GM23338 (cell line): ENCODE results near the gene NFIB. TPM values are rescaled to one million over a fixed set of nuclear protein-coding genes. Genes with fewer than 3 reads are reported as not detected.

Experiments
- ATAC-seq: fragments of 200-7000 bp; cut with Tn5 transposase; 3 replicates; pipeline ENCODE4 v1.9.1; 2020
- DNase-seq: peaks from one replicate; pipeline ENCODE4 v3.0.0-alpha.2; 2015; ENCODE audit warnings: low spot score
- H2AFZ ChIP-seq: fragments of 200-600 bp; sonication (generic); 2 replicates; pipeline ENCODE4 v1.8.0; 2016; ENCODE audit warnings: antibody characterized with exemption, mild to moderate bottlenecking, moderate library complexity
- H3F3A ChIP-seq: fragments of 200-600 bp; sonication (generic); replicated peaks from 2 replicates; pipeline ENCODE4 v1.8.0; 2017; ENCODE audit warnings: antibody characterized with exemption, mixed run types, low read depth
- H3K27ac ChIP-seq: fragments of 200-600 bp; sonication (generic); 2 replicates; pipeline ENCODE4 v1.6.1; 2016; ENCODE audit warnings: low read depth
- H3K27me3 ChIP-seq: fragments of 200-600 bp; sonication (generic); 2 replicates; pipeline ENCODE4 v1.8.0; 2016; ENCODE audit warnings: mild to moderate bottlenecking, mixed run types, moderate library complexity; ENCODE audit not compliant: insufficient read depth
- H3K36me3 ChIP-seq: fragments of 200-600 bp; sonication (generic); 2 replicates; pipeline ENCODE4 v1.8.0; 2016; ENCODE audit warnings: mild to moderate bottlenecking; ENCODE audit not compliant: insufficient read depth
- H3K4me1 ChIP-seq: fragments of 200-600 bp; sonication (generic); 2 replicates; pipeline ENCODE4 v1.8.0; 2016; ENCODE audit warnings: mild to moderate bottlenecking, moderate library complexity; ENCODE audit not compliant: insufficient read depth
- H3K4me2 ChIP-seq: fragments of 200-600 bp; sonication (generic); 2 replicates; pipeline ENCODE4 v1.7.1; 2017; ENCODE audit warnings: mixed run types
- H3K4me3 ChIP-seq: fragments of 200-600 bp; sonication (generic); 2 replicates; pipeline ENCODE4 v1.6.1; 2016; ENCODE audit warnings: mixed run types
- H3K79me2 ChIP-seq: fragments of 200-600 bp; sonication (generic); replicated peaks from 2 replicates; pipeline ENCODE4 v1.8.0; 2017; ENCODE audit warnings: mild to moderate bottlenecking; ENCODE audit not compliant: insufficient read depth
- H3K9me2 ChIP-seq: fragments of 200-600 bp; sonication (generic); 2 replicates; pipeline ENCODE4 v1.8.0; 2017; ENCODE audit not compliant: insufficient read depth
- H4K20me1 ChIP-seq: fragments of 200-600 bp; sonication (generic); replicated peaks from 2 replicates; pipeline ENCODE4 v1.8.0; 2017; ENCODE audit warnings: mild to moderate bottlenecking; ENCODE audit not compliant: insufficient read depth
- H3K27ac Mint-ChIP-seq: 2 replicates; pipeline ENCODE4 v1.8.0; 2020; ENCODE audit warnings: inconsistent platforms, mild to moderate bottlenecking, moderate library complexity, mixed read lengths
- H3K27me3 Mint-ChIP-seq: 3 replicates; pipeline ENCODE4 v1.8.0; 2022; ENCODE audit warnings: low read depth, mild to moderate bottlenecking, moderate library complexity, mixed read lengths, inconsistent platforms; ENCODE audit not compliant: insufficient read depth, poor library complexity
- H3K36me3 Mint-ChIP-seq: 3 replicates; pipeline ENCODE4 v1.8.0; 2021; ENCODE audit warnings: low read depth, mild to moderate bottlenecking, inconsistent platforms, moderate library complexity, mixed read lengths
- H3K4me1 Mint-ChIP-seq: 3 replicates; pipeline ENCODE4 v1.8.0; 2020; ENCODE audit warnings: mild to moderate bottlenecking, inconsistent platforms, mixed read lengths
- H3K4me3 Mint-ChIP-seq: 3 replicates; pipeline ENCODE4 v1.8.0; 2021; ENCODE audit warnings: moderate library complexity, mild to moderate bottlenecking, inconsistent platforms, mixed read lengths
- H3K9me3 Mint-ChIP-seq: 3 replicates; pipeline ENCODE4 v1.8.0; 2020; ENCODE audit warnings: moderate library complexity, mild to moderate bottlenecking, inconsistent platforms, mixed read lengths
- CREB1 ChIP-seq: fragments of 250-450 bp; sonication (Bioruptor Pico); IDR thresholded peaks from 2 replicates; pipeline ENCODE4 v1.5.0; 2020; ENCODE audit warnings: low read depth, mild to moderate bottlenecking, moderate library complexity
- CTCF ChIP-seq, 2 experiments: fragments of 200-600 bp in 1 of 2; sonication (generic) in 1 of 2; conservative IDR thresholded peaks; 2 replicates each; pipeline versions ENCODE4 v1.5.1 to v1.6.1; 2016 to 2017; ENCODE audit warnings: antibody characterized with exemption in 2 of 2, low read depth in 2 of 2, mild to moderate bottlenecking in 2 of 2, moderate library complexity in 1 of 2
- EZH2 ChIP-seq: fragments of 200-600 bp; sonication (generic); IDR thresholded peaks from one replicate; pipeline ENCODE4 v1.8.0; 2017; ENCODE audit warnings: antibody characterized with exemption, mild to moderate bottlenecking, low read depth; ENCODE audit not compliant: unreplicated experiment
- JUNB ChIP-seq: IDR thresholded peaks from one replicate; pipeline ENCODE4 v1.6.1; 2016; ENCODE audit warnings: antibody characterized with exemption; ENCODE audit not compliant: unreplicated experiment
- NANOG ChIP-seq: IDR thresholded peaks from 2 replicates; pipeline ENCODE4 v1.6.1; 2016; ENCODE audit warnings: antibody characterized with exemption, borderline replicate concordance
- STAT1 ChIP-seq: IDR thresholded peaks from one replicate; pipeline ENCODE4 v1.6.1; 2016; ENCODE audit warnings: antibody characterized with exemption; ENCODE audit not compliant: unreplicated experiment
- ZNF114 ChIP-seq: fragments of 250-450 bp; sonication (Bioruptor Pico); IDR thresholded peaks from 2 replicates; pipeline ENCODE4 v1.5.0; 2020; ENCODE audit warnings: mild to moderate bottlenecking, moderate library complexity
- ZNF331 ChIP-seq: fragments of 250-450 bp; sonication (Bioruptor Pico); IDR thresholded peaks from 2 replicates; pipeline ENCODE4 v1.5.0; 2020; ENCODE audit warnings: low read depth, mild to moderate bottlenecking, moderate library complexity
- ZNF462 ChIP-seq: fragments of 250-450 bp; sonication (Bioruptor Pico); IDR thresholded peaks from 2 replicates; pipeline ENCODE4 v1.5.0; 2020; ENCODE audit warnings: mild to moderate bottlenecking, moderate library complexity
- polyA plus RNA-seq: library from polyadenylated mRNA; unstranded; fragments of >200 nt; fragmentation: Nextera tagmentation; extraction: Ambion mirVana; gene quantifications from 2 replicates; pipeline ENCODE4 v1.2.1, GENCODE V29; 2016
- total RNA-seq: library from RNA; depleted of rRNA; stranded (reverse); fragments of >200 nt; shearing (Covaris generic); gene quantifications from 2 replicates; pipeline ENCODE4 v1.2.3, GENCODE V29; 2014
- TF ChIP-seq, protein P1 (sequence below): IDR thresholded peaks from 2 replicates; pipeline ENCODE4 v1.6.1; 2016; ENCODE audit warnings: antibody characterized with exemption

The NFIB gene
- total and polyA plus RNA-seq, 2 experiments from 2014 or later, result 3.9 to 4.7 TPM

DNA sequence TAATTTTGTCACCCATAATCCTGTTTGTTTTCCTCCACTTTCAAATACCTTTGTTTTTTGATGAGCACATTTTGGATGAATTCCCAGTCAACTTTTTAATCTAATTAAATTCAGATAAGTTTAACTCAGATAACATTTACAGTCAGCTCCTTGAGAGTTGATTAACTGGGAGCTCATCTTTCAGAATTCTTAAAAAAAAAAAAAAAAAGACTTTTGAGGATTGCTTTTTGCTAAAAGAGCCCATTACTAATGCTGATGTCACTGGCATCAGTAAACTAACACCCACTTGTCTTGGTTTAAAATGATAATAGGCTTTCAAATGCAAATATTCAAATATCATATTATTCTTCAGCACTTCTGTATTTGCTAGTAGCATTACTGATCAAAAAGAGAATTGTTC is 47.1 kb upstream of the NFIB start (continued):
- TF ChIP-seq CREB1, result no peak
- TF ChIP-seq, protein P1, sequence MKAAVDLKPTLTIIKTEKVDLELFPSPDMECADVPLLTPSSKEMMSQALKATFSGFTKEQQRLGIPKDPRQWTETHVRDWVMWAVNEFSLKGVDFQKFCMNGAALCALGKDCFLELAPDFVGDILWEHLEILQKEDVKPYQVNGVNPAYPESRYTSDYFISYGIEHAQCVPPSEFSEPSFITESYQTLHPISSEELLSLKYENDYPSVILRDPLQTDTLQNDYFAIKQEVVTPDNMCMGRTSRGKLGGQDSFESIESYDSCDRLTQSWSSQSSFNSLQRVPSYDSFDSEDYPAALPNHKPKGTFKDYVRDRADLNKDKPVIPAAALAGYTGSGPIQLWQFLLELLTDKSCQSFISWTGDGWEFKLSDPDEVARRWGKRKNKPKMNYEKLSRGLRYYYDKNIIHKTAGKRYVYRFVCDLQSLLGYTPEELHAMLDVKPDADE, result no peak
- TF ChIP-seq JUNB, result no peak
- TF ChIP-seq CTCF (conservative IDR thresholded peaks at IDR 0.05; ENCODE audit: low read depth in 2 of 2), result no peak
- TF ChIP-seq NANOG, result no peak

DNA sequence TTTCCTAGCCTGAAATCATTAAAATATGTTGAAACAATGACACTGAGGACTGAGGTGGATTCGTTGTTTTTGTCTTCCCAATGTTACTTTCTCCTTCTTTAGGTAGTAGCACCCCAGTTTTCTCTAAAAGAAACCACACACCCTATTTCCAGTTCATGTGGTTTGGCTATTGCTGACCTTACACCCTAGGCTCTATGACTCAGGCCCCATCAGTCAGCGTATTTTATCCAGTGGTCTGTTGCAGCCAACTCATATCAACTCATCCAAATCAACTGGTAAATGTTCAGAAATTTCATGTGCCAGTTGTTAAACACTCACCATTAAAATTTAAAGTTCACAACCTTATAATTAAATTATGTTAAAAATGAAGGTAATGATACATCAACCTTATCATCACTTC is 44.6 kb upstream of the NFIB start:
- Mint-ChIP-seq H3K27ac (no peak overlapping the region), H3K36me3 (no peaks in the 10 kb centered on the region), H3K9me3 (no peaks in the 10 kb centered on the region), H3K4me3 (no peak overlapping the region), H3K4me1 (peaks cover 27% of the 10 kb centered on the region), H3K27me3 (peaks cover 8% of the 10 kb centered on the region)
- H3K4me3 ChIP-seq, result no peak overlapping the region
- no peaks in the 10 kb centered on the region for H3K79me2 ChIP-seq
- H4K20me1 ChIP-seq, result no peaks in the 10 kb centered on the region
- H3K27ac ChIP-seq, result no peak overlapping the region
- H3F3A ChIP-seq, result no peaks in the 10 kb centered on the region
- TF ChIP-seq ZNF114 (no peak), JUNB (no peak), ZNF331 (CRISPR knock-in tag) (no peak), EZH2 (no peak), STAT1 (no peak), NANOG (no peak), CREB1 (no peak), ZNF462 (CRISPR knock-in tag) (no peak), CTCF (conservative IDR thresholded peaks at IDR 0.05; ENCODE audit: low read depth in 2 of 2) (no peak)
- TF ChIP-seq, protein P1, result no peak
- ATAC-seq (no peak), DNase-seq (no peak)
- H3K4me1 ChIP-seq, result peaks cover 37% of the 10 kb centered on the region
- H3K27me3 ChIP-seq, result peaks cover 14% of the 10 kb centered on the region
- H3K9me2 ChIP-seq, result 0 out of 2 replicates have a peak, but pooled peaks cover 3% of the 10 kb centered on the region
- no peak overlapping the region for H2AFZ ChIP-seq
- H3K4me2 ChIP-seq, result no peak overlapping the region
- H3K36me3 ChIP-seq, result no peaks in the 10 kb centered on the region
